CD4-positive, alpha-beta T cell treated with Interferon gamma for 1 hour (primary cell): Measurements from ENCODE around the gene NBL1.

Source experiments
- DNase-seq: peaks from one replicate; pipeline ENCODE4 v3.0.0-alpha.2; 2020

The NBL1 gene

DNA sequence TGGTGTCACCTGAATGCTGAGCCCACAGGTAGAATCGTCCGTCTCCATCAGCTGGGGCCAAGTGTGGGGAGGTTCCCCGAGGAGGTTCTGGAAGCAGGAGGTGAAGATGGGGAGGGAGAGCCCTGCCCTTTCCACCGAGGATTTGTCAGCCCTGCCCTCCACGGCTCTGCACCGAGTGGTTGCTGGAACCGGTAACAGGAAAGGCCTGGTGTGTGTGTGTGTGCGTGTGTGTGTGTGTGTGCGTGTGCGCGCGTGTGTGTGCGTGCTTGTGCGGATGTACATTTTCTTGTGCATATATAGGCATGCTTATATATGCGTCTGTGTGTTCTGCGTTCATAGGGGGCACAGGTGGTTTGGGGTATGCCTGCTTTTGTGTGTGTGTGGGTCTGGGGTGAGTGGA, 3.5 kb downstream of the NBL1 start:
- no peak for DNase-seq

DNA sequence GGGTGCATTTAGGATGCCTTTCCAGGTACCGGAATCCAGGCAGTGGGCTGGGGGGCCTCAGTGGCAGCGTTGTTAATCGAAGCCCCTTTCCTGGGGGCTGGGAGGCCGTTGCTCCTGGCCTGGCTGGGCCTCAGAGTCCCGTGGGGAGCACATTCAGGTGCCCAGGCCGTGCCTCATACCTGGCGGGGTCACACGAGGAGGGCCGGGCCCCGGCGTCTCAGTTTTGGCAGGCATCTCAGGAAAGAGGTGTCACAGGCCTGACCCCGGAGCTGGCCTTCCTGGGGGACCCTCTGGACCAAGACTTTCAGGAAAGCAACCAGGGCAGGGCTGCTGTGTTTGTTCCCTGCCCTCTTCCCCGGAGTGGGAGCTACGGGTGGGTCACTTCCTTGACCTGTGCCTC, 4.1 kb downstream of the NBL1 start:
- DNase-seq: no peak

GRCh38 chr1:19648689-19649088, 4.6 kb downstream of the NBL1 start:
- DNase-seq: no peak

DNA sequence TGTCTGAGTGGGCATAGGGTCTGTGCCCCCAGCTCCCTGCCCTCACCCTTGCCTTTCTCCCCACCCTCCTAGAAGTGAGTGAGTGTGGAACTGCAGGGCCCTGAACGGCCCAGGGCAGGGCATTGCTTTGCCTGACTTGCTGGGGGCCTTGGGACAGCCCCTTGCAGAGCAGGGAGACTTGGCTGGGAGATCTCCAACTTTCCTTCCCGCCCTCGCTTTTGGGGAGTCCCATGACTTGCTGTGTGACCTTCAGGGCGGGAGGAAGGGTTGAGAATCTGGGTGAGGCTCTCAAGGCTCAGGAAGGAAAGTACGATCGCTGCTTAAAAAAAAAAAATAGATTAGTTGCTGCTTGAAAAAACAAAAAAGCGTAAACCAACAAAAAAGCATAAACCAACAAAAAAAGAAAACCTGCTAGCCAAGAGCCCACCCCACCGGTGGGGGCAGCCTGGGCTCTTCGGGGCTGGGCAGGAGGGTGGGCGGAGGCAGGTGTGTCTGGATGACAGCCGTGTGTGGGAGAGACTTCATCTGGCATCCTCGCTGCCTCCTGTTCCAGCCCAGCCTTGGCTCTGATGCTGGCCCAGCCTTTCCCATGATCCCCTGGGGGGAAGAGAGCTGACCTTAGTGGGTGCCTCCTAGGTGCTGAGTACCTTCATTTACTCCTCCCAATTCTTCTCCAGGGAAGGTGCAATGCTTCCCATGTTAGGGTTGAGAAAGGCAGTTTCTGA, 6.5 kb downstream of the NBL1 start:
- DNase-seq: no peak

- DNase-seq: peak; percentile 38
Measured at GRCh38 chr1:19651141-19651737, 7.1 kb downstream of the NBL1 start.

DNA sequence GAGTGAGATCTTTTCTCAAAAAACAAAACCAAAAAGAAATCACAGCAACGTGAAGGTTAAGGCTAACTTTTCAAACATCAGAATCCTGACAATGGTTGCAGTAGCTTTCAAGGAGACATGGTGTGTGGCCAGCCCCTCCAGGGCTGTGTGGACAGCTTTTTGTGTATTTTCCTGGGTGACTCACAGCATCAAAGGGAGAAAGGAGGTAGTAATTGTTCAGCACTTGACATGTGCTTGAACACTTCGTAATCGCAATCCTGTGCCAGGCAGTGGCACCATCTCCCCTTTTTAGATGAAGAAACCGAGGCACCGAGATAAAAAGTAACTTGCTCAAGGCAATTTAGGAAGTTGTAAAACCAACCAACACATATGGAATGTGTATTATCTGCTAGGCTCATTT, 10.3 kb downstream of the NBL1 start:
- DNase-seq: no peak

DNA sequence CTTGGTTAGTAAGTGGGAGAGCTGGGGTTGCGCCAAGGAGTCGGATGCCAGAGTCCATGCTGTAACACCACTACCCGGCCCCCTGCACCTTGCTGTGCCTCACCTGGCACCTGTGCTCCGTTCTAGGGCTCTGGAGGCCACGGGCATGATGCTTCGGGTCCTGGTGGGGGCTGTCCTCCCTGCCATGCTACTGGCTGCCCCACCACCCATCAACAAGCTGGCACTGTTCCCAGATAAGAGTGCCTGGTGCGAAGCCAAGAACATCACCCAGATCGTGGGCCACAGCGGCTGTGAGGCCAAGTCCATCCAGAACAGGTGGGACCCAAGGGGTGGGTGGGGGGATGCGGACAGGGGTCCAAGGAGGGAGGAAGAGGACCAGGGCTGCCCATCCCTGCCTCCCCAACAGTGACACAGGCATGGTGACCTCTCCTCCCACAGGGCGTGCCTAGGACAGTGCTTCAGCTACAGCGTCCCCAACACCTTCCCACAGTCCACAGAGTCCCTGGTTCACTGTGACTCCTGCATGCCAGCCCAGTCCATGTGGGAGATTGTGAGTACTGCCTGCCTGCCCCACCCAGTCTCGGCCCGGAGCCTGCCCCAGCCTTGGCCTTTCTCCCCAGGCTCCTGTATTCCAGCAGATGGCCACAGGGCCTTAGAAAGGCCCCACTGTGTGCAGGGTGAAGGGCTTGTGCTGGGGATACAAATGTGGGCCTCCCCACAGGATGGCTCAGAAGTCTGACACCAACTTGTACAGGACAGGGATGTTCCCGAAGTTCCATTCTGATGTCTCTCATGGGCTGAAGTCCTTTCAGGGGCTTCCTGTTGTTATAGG, 11.0 kb downstream of the NBL1 start:
- no peak for DNase-seq

DNA sequence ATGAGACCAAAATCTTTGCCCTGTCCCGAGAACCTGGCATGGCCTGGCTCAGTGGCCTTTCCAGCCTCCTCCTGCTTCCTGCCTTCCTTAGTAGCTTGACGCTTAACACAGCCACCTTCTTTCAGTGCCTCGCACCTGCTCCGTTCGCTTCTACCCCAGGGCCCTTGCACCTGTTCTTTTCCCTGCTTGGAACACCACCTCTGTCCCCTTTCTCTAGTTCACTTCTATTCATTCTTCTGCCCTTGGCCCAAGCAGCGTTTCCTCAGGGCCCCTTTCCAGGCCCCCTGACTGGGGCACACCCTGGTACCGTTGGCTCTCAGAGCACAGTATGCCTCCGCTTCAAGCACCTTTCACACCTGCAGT, 11.6 kb downstream of the NBL1 start:
- no peak for DNase-seq

- no peak for DNase-seq
Measured at GRCh38 chr1:19656134-19656779, 12.1 kb downstream of the NBL1 start.

GRCh38 chr1:19656780-19657466, 12.8 kb downstream of the NBL1 start:
- no peak for DNase-seq

DNA sequence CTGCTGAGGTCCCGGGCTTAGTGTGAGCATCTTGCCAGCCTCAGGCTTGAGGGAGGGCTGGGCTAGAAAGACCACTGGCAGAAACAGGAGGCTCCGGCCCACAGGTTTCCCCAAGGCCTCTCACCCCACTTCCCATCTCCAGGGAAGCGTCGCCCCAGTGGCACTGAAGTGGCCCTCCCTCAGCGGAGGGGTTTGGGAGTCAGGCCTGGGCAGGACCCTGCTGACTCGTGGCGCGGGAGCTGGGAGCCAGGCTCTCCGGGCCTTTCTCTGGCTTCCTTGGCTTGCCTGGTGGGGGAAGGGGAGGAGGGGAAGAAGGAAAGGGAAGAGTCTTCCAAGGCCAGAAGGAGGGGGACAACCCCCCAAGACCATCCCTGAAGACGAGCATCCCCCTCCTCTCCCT, 13.4 kb downstream of the NBL1 start:
- DNase-seq: no peak

- no peak for DNase-seq
Measured at GRCh38 chr1:19658186-19658585, 14.1 kb downstream of the NBL1 start.

DNA sequence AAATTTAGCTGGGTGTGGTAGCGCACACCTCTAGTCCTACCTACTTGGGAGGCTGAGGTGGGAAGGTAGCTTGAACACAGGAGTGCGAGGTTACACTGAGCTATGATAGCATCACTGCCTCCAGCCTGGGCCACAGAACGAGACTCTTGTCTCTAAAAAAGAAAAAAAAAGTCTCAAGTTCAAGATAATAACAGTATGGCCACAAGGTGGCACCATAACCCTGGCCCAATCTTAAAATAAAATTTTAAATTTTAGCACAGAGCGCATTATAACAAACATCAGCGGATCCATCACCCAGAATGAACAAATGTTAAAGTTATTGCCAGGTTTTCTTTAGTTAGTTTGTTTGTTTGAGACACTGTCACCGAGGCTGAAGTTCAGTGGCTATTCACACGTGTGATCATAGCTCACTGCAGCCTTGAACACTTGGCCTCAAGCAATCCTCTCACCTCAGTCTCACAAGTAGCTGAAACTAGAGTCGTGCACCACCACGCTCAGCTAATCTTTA, 17.7 kb downstream of the NBL1 start:
- no peak for DNase-seq

DNA sequence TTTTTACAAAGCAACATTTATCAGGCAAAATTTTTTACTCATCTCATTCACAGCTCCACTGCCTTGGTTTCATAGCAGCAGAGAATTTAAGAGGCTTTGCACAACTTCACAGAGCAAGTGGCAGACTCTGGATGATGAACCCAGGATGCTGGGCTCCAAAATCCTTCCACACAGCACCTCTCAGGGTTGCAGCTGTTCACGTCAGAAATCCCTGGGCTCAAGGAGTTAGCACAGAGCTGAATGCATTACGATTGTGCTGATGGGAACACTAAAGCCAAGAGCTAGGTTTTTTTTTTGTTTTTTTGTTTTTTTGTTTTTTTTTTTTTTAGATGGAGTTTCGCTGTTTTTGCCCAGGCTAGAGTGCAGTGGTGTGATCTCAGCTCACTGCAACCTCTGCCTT, 18.2 kb downstream of the NBL1 start:
- DNase-seq: no peak

- DNase-seq: peak; percentile 10
Measured at GRCh38 chr1:19664453-19665185, 20.5 kb downstream of the NBL1 start, which contains the start of gene HTR6. HTR6 (plus strand) TSS chr1:19664875; CDS start chr1:19665754, 879 bp downstream.

- DNase-seq: no peak
Measured at GRCh38 chr1:19665186-19665495, 21.0 kb downstream of the NBL1 start.

- no peak for DNase-seq
Measured at GRCh38 chr1:19665496-19666465, 21.7 kb downstream of the NBL1 start.

DNA sequence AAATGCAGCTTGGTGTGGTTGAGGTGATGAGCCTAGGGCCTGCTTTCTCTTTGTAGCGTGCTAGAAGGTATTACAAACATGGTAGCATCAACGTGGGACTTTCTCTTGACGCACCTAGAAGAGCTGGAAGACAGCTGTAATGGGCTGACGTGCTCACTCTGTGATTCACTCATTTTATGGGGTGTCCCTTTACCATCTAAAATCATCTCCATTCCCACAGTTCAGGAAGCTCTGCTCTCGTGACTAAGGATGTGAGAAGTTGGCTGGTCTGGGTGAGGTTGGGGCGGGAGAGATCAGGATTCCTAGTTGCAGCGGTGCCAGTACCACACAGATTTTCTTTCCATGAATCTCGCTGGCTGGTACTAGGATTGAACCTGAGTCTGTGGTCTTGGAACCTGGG, 24.8 kb downstream of the NBL1 start:
- no peak for DNase-seq

DNA sequence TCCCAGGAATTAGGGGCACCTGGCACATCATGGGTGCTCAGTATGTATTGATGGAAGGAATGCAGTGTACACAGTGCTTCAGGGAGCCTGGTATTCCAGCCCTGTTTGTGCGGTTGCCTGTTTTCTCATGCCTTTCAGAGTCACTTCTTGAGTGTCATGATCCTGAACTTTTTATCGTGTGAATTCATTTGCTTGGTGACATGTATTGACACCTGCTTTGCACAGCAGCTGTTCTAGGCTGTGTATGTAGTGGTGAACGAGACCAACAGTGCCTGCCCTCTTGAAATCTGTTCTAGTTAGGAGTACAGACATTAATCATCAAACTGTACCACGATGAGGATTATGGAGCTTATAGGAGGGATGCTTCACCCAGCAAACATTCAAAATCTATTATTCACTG, 26.7 kb downstream of the NBL1 start:
- no peak for DNase-seq

DNA sequence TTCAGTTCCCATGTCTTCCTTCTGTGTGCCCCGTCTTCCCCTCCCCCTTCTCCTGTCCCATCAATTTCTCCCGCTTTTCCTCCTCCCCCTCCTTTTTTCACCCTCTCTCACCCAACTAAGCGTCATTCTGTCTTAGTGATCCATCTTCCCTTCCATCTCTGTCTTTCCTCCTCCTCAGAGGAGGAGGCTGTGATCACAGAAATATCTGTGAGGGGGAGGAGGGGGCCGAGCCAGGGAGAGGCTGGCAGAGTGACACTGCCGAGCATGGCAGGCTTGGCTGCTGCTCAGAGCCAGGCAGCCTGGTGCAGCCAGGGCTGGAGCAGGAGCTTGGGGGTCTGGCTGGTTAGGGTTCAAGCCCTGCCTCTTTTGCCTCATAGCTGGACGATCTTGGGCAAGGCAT, 28.1 kb downstream of the NBL1 start:
- DNase-seq: no peak

DNA sequence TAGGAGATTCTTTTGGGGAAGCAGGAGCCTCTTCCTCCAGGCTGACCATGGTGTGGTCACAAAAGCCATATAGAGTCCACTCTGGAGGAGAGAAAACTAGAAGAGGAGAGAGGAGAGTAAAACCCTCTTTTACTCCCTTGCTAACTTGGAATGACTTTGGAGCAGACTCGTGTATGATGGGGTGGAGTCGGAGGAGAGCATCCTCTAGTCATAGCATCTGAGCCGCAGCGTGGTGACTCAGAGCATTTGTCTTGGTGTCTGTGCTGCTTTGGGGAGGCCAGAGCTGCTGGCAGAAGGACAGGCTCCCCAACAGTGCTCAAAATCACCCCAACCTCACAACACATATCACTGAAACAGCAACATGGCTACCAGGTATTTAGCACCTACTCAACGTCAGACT, 31.7 kb downstream of the NBL1 start:
- DNase-seq: no peak
